CD14-positive monocyte (primary cell): ENCODE results near the gene NOC2L. TPM values are rescaled to one million over a fixed set of nuclear protein-coding genes. Genes with fewer than 3 reads are reported as not detected.
A peak's percentile ranks its signal among the peaks of the same experiment; 100 is the strongest.

Experiments used
- DNase-seq, 3 donors: peaks; one replicate each; pipeline ENCODE4 v3.0.0-alpha.2; 2011 to 2022
- H2AFZ ChIP-seq: 2 replicates; pipeline ENCODE4 v1.6.0; 2012; ENCODE audit warnings: mild to moderate bottlenecking, low read depth, low read length, inconsistent platforms; ENCODE audit not compliant: insufficient read depth, poor library complexity, severe bottlenecking
- H3K27ac ChIP-seq, 2 donors: 1 replicate in 1 of 2; 2 replicates in 1 of 2; pipeline ENCODE4 v1.5.1; 2012 to 2013; ENCODE audit warnings: low read length in 2 of 2, control low read depth in 1 of 2, inconsistent platforms in 1 of 2, low read depth in 1 of 2, mild to moderate bottlenecking in 1 of 2
- H3K27me3 ChIP-seq, 2 donors: one replicate each; pipeline versions ENCODE4 v1.6.0 to v1.6.1; 2011 to 2013; ENCODE audit warnings: low read length in 2 of 2; ENCODE audit not compliant: control insufficient read depth in 2 of 2, insufficient read depth in 2 of 2
- H3K36me3 ChIP-seq, 2 donors: replicated peaks in 1 of 2; 1 replicate in 1 of 2; 2 replicates in 1 of 2; pipeline versions ENCODE4 v1.5.1 to v1.6.1; 2012 to 2013; ENCODE audit warnings: low read length in 2 of 2, control low read depth in 1 of 2, inconsistent platforms in 1 of 2, mild to moderate bottlenecking in 1 of 2; ENCODE audit not compliant: insufficient read depth in 2 of 2, control insufficient read depth in 1 of 2
- H3K4me1 ChIP-seq, 2 donors: 1 replicate in 1 of 2; 2 replicates in 1 of 2; pipeline versions ENCODE4 v1.5.1 to v1.6.1; 2012 to 2013; ENCODE audit warnings: low read length in 2 of 2, control low read depth in 1 of 2, inconsistent platforms in 1 of 2, mild to moderate bottlenecking in 1 of 2, moderate library complexity in 1 of 2; ENCODE audit not compliant: insufficient read depth in 2 of 2, control insufficient read depth in 1 of 2
- H3K4me2 ChIP-seq: replicated peaks from 2 replicates; pipeline ENCODE3; 2012; ENCODE audit warnings: low read length, moderate library complexity, mild to moderate bottlenecking; ENCODE audit not compliant: poor library complexity, severe bottlenecking; ENCODE audit errors: extremely low read depth
- H3K4me3 ChIP-seq, 3 experiments: fragments of 200-600 bp in 1 of 3; sonication (generic) in 1 of 3; replicated peaks in 1 of 3; 1 replicate in 2 of 3; 2 replicates in 1 of 3; pipeline ENCODE4 v1.5.1; 2011 to 2013; ENCODE audit warnings: low read length in 3 of 3, mild to moderate bottlenecking in 3 of 3, control low read depth in 2 of 3, low read depth in 2 of 3, inconsistent platforms in 1 of 3, moderate library complexity in 1 of 3
- H3K79me2 ChIP-seq: 2 replicates; pipeline ENCODE4 v1.6.0; 2012; ENCODE audit warnings: mild to moderate bottlenecking, control low read depth, inconsistent platforms, low read length, moderate library complexity; ENCODE audit not compliant: insufficient read depth
- H3K9ac ChIP-seq: 2 replicates; pipeline ENCODE4 v1.6.0; 2017; ENCODE audit warnings: low read length, mild to moderate bottlenecking; ENCODE audit not compliant: insufficient read depth, poor library complexity, severe bottlenecking
- H3K9me3 ChIP-seq, 2 donors: replicated peaks in 1 of 2; 1 replicate in 1 of 2; 2 replicates in 1 of 2; pipeline versions ENCODE4 v1.5.1 to v1.6.1; 2012 to 2013; ENCODE audit warnings: low read length in 2 of 2, control low read depth in 1 of 2; ENCODE audit not compliant: control insufficient read depth in 1 of 2, insufficient read depth in 1 of 2
- H4K20me1 ChIP-seq: 2 replicates; pipeline ENCODE4 v1.6.0; 2012; ENCODE audit warnings: mild to moderate bottlenecking, low read length, control low read depth, moderate library complexity; ENCODE audit not compliant: insufficient read depth
- H3K27ac Mint-ChIP-seq, 7 donors: one replicate each; pipeline ENCODE4 v1.8.0; 2020; ENCODE audit warnings: mild to moderate bottlenecking in 7 of 7, mixed read lengths in 7 of 7, moderate library complexity in 6 of 7, inconsistent platforms in 2 of 7
- H3K27me3 Mint-ChIP-seq, 3 donors: one replicate each; pipeline ENCODE4 v1.8.0; 2021 to 2022; ENCODE audit warnings: low read depth in 3 of 3, mild to moderate bottlenecking in 3 of 3, mixed read lengths in 3 of 3, moderate library complexity in 3 of 3, inconsistent platforms in 1 of 3
- H3K36me3 Mint-ChIP-seq, 2 donors: one replicate each; pipeline ENCODE4 v1.8.0; 2020; ENCODE audit warnings: mixed read lengths in 2 of 2, inconsistent platforms in 1 of 2, mild to moderate bottlenecking in 1 of 2
- H3K4me1 Mint-ChIP-seq: one replicate; pipeline ENCODE4 v1.8.0; 2020; ENCODE audit warnings: mild to moderate bottlenecking, mixed read lengths
- H3K4me3 Mint-ChIP-seq, 2 donors: one replicate each; pipeline ENCODE4 v1.8.0; 2020; ENCODE audit warnings: mild to moderate bottlenecking in 2 of 2, mixed read lengths in 2 of 2, moderate library complexity in 1 of 2
- H3K9me3 Mint-ChIP-seq, 7 donors: one replicate each; pipeline ENCODE4 v1.8.0; 2020 to 2022; ENCODE audit warnings: mixed read lengths in 7 of 7, mild to moderate bottlenecking in 6 of 7, moderate library complexity in 6 of 7, inconsistent platforms in 2 of 7
- WGBS: methylation state at CpG from one replicate; pipeline ENCODE4 v1.1.5; 2013; ENCODE audit warnings: missing lambda C conversion rate; ENCODE audit not compliant: insufficient coverage; 5-methylcytosine and 5-hydroxymethylcytosine counted together
- intact Hi-C, 2 donors: fragments of 100-400 bp; cut with micrococcal nuclease; formaldehyde crosslinking; loops; one replicate each; pipeline versions ENCODE4 v1.15.0 to v1.15.1; 2023
- polyA plus RNA-seq, 3 donors: library from polyadenylated mRNA; depleted of rRNA in 1 of 3; unstranded in 2 of 3; stranded (reverse) in 1 of 3; fragments of 300-500 nt in 2 of 3; fragments of >200 nt in 1 of 3; fragmentation: Illumina TruSeq in 2 of 3; gene quantifications; 1 replicate in 2 of 3; 2 replicates in 1 of 3; pipeline ENCODE4 v1.2.3, GENCODE V29; 2012 to 2021
- TF ChIP-seq, protein P1 (sequence below): fragments of 200-600 bp; IDR thresholded peaks from one replicate; pipeline ENCODE4 v1.8.0; 2022; ENCODE audit warnings: antibody characterized with exemption, mild to moderate bottlenecking

NOC2L gene
- polyA plus RNA-seq, 3 donors: 34.5 to 47.9 (median 35.8) TPM

DNA sequence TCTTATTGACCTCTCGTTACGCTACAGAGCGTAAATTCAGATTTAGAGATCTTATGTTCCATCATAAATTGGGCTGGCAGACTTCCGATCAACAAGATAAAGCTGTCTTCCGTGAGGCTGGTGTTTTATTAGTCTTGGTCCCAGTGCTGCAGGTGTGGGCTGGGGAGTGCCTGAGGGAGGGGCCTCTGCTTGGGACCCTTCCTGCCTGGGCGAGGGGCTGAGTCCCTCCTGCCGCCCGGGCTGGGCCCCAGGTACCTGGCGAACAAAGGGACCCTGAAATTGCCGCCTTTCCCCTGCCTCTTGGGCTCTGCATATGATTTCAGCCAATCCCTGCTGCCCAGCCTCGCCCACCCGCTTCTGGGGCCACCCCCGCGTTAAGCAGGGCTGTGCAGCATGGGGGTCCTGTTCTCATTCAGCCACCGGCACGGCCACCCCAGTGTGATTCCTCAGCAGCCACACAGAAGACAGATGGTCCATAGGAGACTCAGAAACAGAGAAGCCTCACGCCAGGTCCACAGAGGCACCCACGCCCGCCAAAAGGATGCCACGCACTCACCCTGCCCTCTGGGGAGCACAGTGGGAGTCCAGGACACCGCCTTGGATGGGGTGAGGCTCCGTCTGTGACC, 41.5 kb downstream of the NOC2L start:
- H2AFZ ChIP-seq: no peak overlapping the region
- no peak overlapping the region for H3K9ac ChIP-seq
- intact Hi-C loops: no loop called here
- 90% methylated on average over 21 of the region's 22 CpGs for WGBS
- peaks cover 0 to 4% (median 2%) of the 10 kb centered on the region in 7 donors for H3K9me3 Mint-ChIP-seq
- no peak for DNase-seq
- TF ChIP-seq, protein P1, sequence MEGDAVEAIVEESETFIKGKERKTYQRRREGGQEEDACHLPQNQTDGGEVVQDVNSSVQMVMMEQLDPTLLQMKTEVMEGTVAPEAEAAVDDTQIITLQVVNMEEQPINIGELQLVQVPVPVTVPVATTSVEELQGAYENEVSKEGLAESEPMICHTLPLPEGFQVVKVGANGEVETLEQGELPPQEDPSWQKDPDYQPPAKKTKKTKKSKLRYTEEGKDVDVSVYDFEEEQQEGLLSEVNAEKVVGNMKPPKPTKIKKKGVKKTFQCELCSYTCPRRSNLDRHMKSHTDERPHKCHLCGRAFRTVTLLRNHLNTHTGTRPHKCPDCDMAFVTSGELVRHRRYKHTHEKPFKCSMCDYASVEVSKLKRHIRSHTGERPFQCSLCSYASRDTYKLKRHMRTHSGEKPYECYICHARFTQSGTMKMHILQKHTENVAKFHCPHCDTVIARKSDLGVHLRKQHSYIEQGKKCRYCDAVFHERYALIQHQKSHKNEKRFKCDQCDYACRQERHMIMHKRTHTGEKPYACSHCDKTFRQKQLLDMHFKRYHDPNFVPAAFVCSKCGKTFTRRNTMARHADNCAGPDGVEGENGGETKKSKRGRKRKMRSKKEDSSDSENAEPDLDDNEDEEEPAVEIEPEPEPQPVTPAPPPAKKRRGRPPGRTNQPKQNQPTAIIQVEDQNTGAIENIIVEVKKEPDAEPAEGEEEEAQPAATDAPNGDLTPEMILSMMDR: no peak
- peaks cover 5 to 11% of the 10 kb centered on the region in 2 donors for H3K4me1 ChIP-seq
- peaks cover 46 to 76% (median 47%) of the 10 kb centered on the region in 3 donors for H3K27me3 Mint-ChIP-seq
- H3K4me1 Mint-ChIP-seq: peaks cover 12% of the 10 kb centered on the region
- no peak overlapping the region for H3K27ac Mint-ChIP-seq
- H3K4me2 ChIP-seq: no peak overlapping the region
- H3K4me3 Mint-ChIP-seq: peak overlapping the region in 1 of 2 donors; percentile 48
- peaks cover 0 to 4% of the 10 kb centered on the region in 2 donors for H3K36me3 Mint-ChIP-seq
- H4K20me1 ChIP-seq: no peaks in the 10 kb centered on the region
- peaks cover 0 to 32% of the 10 kb centered on the region in 2 donors for H3K27me3 ChIP-seq
- peaks cover 0 to 4% of the 10 kb centered on the region in 2 donors for H3K9me3 ChIP-seq
- H3K4me3 ChIP-seq: no peak overlapping the region
- no peak overlapping the region for H3K27ac ChIP-seq
- H3K79me2 ChIP-seq: no peaks in the 10 kb centered on the region
- H3K36me3 ChIP-seq: no peaks in the 10 kb centered on the region

DNA sequence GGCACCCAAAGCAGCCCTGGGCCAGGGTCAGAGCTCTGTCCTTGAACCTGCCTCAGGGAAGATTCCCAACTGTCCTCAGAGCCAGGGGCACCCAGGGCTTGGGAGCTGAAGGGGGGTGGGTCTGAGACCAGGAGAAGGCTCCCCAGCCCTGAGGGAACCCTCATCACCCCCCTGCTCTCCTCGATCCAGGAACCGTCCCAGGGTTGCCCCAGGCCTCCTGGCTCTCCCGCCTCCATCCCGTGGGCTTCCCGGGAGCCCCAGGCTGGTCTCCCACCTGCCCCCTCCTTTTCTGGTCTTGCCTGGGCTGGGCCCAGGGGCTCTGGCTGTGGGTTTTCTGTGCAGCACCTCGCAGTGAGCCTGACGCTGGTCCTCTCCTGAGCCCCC, 42.0 kb downstream of the NOC2L start:
- no peaks in the 10 kb centered on the region for H3K79me2 ChIP-seq
- no peak overlapping the region for H2AFZ ChIP-seq
- H3K9ac ChIP-seq: no peak overlapping the region
- DNase-seq: no peak
- peaks cover 5 to 11% of the 10 kb centered on the region in 2 donors for H3K4me1 ChIP-seq
- no peak overlapping the region for H3K4me2 ChIP-seq
- H3K27ac ChIP-seq: no peak overlapping the region
- Mint-ChIP-seq H3K9me3 (peaks cover 0 to 4% (median 2%) of the 10 kb centered on the region in 7 donors), H3K36me3 (peaks cover 0 to 4% of the 10 kb centered on the region in 2 donors), H3K4me3 (peak overlapping the region in 1 of 2 donors; percentile 48), H3K27ac (no peak overlapping the region), H3K4me1 (peaks cover 17% of the 10 kb centered on the region), H3K27me3 (peaks cover 40 to 75% (median 42%) of the 10 kb centered on the region in 3 donors)
- intact Hi-C loops: no loop called here
- H3K27me3 ChIP-seq: peaks cover 0 to 27% of the 10 kb centered on the region in 2 donors
- 80% methylated on average over 6 of the region's 7 CpGs for WGBS
- H3K9me3 ChIP-seq: peaks cover 0 to 4% of the 10 kb centered on the region in 2 donors
- TF ChIP-seq, protein P1: no peak
- H4K20me1 ChIP-seq: no peaks in the 10 kb centered on the region
- no peak overlapping the region for H3K4me3 ChIP-seq
- no peaks in the 10 kb centered on the region for H3K36me3 ChIP-seq
